Neural progenitor cell (in vitro differentiated cells): ENCODE results near the gene RPL39. TPM values are rescaled to one million over a fixed set of nuclear protein-coding genes. Genes with fewer than 3 reads are reported as not detected.

Experiments
- DNase-seq: peaks from one replicate; pipeline ENCODE4 v3.0.0-alpha.2; 2016; ENCODE audit warnings: low spot score
- H2AFZ ChIP-seq: fragments of 200-600 bp; sonication (generic); replicated peaks from 2 replicates; pipeline ENCODE4 v1.6.1; 2016; ENCODE audit warnings: antibody characterized with exemption
- H3F3A ChIP-seq: fragments of 200-600 bp; sonication (generic); 2 replicates; pipeline ENCODE4 v1.6.1; 2016; ENCODE audit warnings: antibody characterized with exemption, low read depth
- H3K27ac ChIP-seq: fragments of 200-600 bp; sonication (generic); 2 replicates; pipeline ENCODE4 v1.5.1; 2016; ENCODE audit warnings: mild to moderate bottlenecking
- H3K27me3 ChIP-seq: fragments of 200-600 bp; sonication (generic); 2 replicates; pipeline ENCODE4 v1.6.1; 2016; ENCODE audit warnings: mild to moderate bottlenecking, moderate library complexity
- H3K36me3 ChIP-seq: fragments of 200-600 bp; sonication (generic); 2 replicates; pipeline ENCODE4 v1.5.1; 2016
- H3K4me1 ChIP-seq: fragments of 200-600 bp; sonication (generic); 2 replicates; pipeline ENCODE4 v1.6.1; 2016; ENCODE audit warnings: mixed run types
- H3K4me2 ChIP-seq: fragments of 200-600 bp; sonication (generic); 2 replicates; pipeline ENCODE4 v1.6.1; 2016
- H3K4me3 ChIP-seq: fragments of 200-600 bp; sonication (generic); 2 replicates; pipeline ENCODE4 v1.5.1; 2016
- H3K79me2 ChIP-seq: fragments of 200-600 bp; sonication (generic); 2 replicates; pipeline ENCODE4 v1.6.1; 2016; ENCODE audit warnings: low read depth
- H3K9ac ChIP-seq: fragments of 200-600 bp; sonication (generic); 2 replicates; pipeline ENCODE4 v1.6.1; 2016
- H3K9me3 ChIP-seq: fragments of 200-600 bp; sonication (generic); 2 replicates; pipeline ENCODE4 v1.5.1; 2016; ENCODE audit warnings: low read depth
- H4K20me1 ChIP-seq: fragments of 200-600 bp; sonication (generic); 2 replicates; pipeline ENCODE4 v1.6.1; 2016; ENCODE audit warnings: low read depth
- H3K27ac Mint-ChIP-seq: 3 replicates; pipeline ENCODE4 v1.8.0; 2021; ENCODE audit warnings: mixed read lengths
- H3K27me3 Mint-ChIP-seq: 2 replicates; pipeline ENCODE4 v1.8.0; 2022; ENCODE audit warnings: low read depth, mild to moderate bottlenecking, inconsistent platforms, moderate library complexity, mixed read lengths; ENCODE audit not compliant: insufficient read depth
- H3K36me3 Mint-ChIP-seq: 3 replicates; pipeline ENCODE4 v1.8.0; 2021; ENCODE audit warnings: mixed read lengths
- H3K4me1 Mint-ChIP-seq: 3 replicates; pipeline ENCODE4 v1.8.0; 2021; ENCODE audit warnings: mixed read lengths
- H3K4me3 Mint-ChIP-seq: 3 replicates; pipeline ENCODE4 v1.8.0; 2021; ENCODE audit warnings: mild to moderate bottlenecking, moderate library complexity, mixed read lengths
- H3K9me3 Mint-ChIP-seq: 3 replicates; pipeline ENCODE4 v1.8.0; 2020; ENCODE audit warnings: mixed read lengths
- EZH2 ChIP-seq: fragments of 200-600 bp; sonication (generic); IDR thresholded peaks from 2 replicates; pipeline ENCODE4 v1.6.1; 2017; ENCODE audit warnings: antibody characterized with exemption, mild to moderate bottlenecking, moderate library complexity
- EZH2phosphoT487 ChIP-seq: fragments of 200-600 bp; sonication (generic); IDR thresholded peaks from 2 replicates; pipeline ENCODE4 v1.6.1; 2017; ENCODE audit warnings: antibody characterized with exemption
- total RNA-seq: library from RNA; depleted of rRNA; stranded (reverse); fragments of >200 nt; gene quantifications from 2 replicates; pipeline ENCODE4 v1.2.3, GENCODE V29; 2015; ENCODE audit warnings: low replicate concordance
- TF ChIP-seq, protein P1 (sequence below): fragments of 200-600 bp; sonication (generic); IDR thresholded peaks from 2 replicates; pipeline ENCODE4 v1.5.1; 2017; ENCODE audit warnings: antibody characterized with exemption, mild to moderate bottlenecking

The RPL39 gene
- total RNA-seq, 1 donor from 2014 or later = 10,337 TPM

DNA sequence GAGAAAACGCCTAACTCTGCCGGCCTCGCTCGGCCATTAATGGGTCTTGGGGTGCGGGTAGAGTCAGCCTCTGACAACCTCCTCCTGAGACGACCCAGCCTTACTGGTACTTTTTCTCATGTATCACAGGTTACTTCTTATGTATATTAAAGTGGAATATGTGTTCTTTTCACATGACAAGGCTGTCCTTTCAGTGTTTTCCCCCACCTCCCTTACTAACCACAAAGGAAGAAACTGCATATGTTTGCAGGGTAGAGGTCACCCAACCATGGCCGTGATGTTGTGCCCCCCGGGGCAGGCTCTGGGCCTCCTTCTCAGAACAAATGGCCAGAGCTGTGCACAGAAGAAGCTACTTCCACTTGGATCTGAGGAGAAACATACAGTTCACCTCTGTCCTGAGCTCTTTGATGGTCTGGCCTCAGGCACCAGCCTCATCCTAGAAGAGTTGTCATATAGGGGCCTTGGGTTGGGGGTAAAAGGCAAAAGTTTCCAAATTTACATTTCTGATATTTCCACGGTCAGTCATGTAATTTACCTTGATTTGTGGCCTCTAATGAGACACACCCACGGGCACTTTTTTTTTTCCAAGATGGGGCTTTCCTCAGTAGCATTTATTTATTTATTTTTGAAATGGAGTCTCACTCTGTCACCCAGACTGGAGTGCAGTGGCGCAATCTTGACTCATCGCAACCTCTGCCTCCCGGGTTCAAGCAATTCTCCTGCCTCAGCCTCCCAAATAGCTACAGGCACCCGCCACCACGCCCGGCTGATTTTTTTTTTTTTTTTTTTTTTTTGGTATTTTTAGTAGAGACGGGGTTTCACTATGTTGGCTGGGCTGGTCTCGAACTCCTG, 31.2 kb downstream of the RPL39 start:
- H3K9me3 Mint-ChIP-seq = peaks cover 18% of the 10 kb centered on the region
- H3K4me3 Mint-ChIP-seq = no peak overlapping the region
- no peaks in the 10 kb centered on the region for H4K20me1 ChIP-seq
- no peak overlapping the region for H3K4me3 ChIP-seq
- H3K79me2 ChIP-seq = no peaks in the 10 kb centered on the region
- peaks cover 6% of the 10 kb centered on the region for H3F3A ChIP-seq
- no peak overlapping the region for H3K9ac ChIP-seq
- no peaks in the 10 kb centered on the region for H3K36me3 ChIP-seq
- H3K4me1 ChIP-seq = no peaks in the 10 kb centered on the region
- H3K27me3 ChIP-seq = peaks cover 58% of the 10 kb centered on the region
- DNase-seq = no peak
- no peak overlapping the region for H2AFZ ChIP-seq
- H3K36me3 Mint-ChIP-seq = no peaks in the 10 kb centered on the region
- peaks cover 19% of the 10 kb centered on the region for H3K4me1 Mint-ChIP-seq
- TF ChIP-seq EZH2phosphoT487 (no peak), EZH2 (no peak)
- TF ChIP-seq, protein P1, sequence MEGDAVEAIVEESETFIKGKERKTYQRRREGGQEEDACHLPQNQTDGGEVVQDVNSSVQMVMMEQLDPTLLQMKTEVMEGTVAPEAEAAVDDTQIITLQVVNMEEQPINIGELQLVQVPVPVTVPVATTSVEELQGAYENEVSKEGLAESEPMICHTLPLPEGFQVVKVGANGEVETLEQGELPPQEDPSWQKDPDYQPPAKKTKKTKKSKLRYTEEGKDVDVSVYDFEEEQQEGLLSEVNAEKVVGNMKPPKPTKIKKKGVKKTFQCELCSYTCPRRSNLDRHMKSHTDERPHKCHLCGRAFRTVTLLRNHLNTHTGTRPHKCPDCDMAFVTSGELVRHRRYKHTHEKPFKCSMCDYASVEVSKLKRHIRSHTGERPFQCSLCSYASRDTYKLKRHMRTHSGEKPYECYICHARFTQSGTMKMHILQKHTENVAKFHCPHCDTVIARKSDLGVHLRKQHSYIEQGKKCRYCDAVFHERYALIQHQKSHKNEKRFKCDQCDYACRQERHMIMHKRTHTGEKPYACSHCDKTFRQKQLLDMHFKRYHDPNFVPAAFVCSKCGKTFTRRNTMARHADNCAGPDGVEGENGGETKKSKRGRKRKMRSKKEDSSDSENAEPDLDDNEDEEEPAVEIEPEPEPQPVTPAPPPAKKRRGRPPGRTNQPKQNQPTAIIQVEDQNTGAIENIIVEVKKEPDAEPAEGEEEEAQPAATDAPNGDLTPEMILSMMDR = no peak
- H3K27ac ChIP-seq = no peak overlapping the region
- peaks cover 9% of the 10 kb centered on the region for H3K27me3 Mint-ChIP-seq
- no peaks in the 10 kb centered on the region for H3K9me3 ChIP-seq
- no peak overlapping the region for H3K27ac Mint-ChIP-seq
- no peak overlapping the region for H3K4me2 ChIP-seq

DNA sequence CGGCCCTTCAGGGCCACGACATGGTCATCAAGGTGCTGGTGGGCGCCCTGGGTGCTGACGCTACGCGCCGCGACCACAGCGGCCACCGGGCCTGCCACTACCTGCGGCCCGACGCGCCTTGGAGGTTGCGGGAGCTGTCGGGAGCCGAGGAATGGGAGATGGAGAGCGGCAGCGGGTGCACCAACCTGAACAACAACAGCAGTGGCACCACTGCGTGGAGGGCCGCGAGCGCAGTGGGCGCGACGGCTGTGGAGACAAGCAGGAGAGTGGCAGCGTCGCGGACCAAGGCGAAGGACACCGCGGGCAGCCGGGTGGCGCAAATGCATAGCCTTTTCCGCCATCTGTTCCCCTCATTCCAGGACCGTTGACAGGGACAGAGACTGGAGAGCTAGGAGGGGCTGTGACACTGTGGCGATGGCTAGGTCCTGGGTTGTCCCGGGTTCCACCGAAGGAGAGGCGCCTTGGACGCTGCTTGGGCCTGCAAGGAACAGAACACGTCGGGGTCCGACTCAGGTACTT, 32.1 kb downstream of the RPL39 start:
- Histone ChIP-seq H4K20me1 (no peaks in the 10 kb centered on the region), H3K4me1 (no peaks in the 10 kb centered on the region), H3K27me3 (peaks cover 58% of the 10 kb centered on the region), H3K9me3 (no peaks in the 10 kb centered on the region), H3K27ac (no peak overlapping the region), H3F3A (peaks cover 6% of the 10 kb centered on the region), H3K4me3 (peak overlapping the region; percentile 53), H3K79me2 (no peaks in the 10 kb centered on the region), H3K9ac (no peak overlapping the region), H3K36me3 (no peaks in the 10 kb centered on the region), H2AFZ (no peak overlapping the region), H3K4me2 (peak overlapping the region; percentile 75)
- Mint-ChIP-seq H3K9me3 (peaks cover 19% of the 10 kb centered on the region), H3K27me3 (peaks cover 9% of the 10 kb centered on the region), H3K4me1 (peaks cover 19% of the 10 kb centered on the region), H3K27ac (no peak overlapping the region), H3K36me3 (no peaks in the 10 kb centered on the region), H3K4me3 (peak overlapping the region; percentile 62)
- peak; percentile 91 for TF ChIP-seq EZH2phosphoT487
- TF ChIP-seq EZH2 = peak; percentile 91
- TF ChIP-seq, protein P1 = peak; percentile 4
- DNase-seq = peak; percentile 27

DNA sequence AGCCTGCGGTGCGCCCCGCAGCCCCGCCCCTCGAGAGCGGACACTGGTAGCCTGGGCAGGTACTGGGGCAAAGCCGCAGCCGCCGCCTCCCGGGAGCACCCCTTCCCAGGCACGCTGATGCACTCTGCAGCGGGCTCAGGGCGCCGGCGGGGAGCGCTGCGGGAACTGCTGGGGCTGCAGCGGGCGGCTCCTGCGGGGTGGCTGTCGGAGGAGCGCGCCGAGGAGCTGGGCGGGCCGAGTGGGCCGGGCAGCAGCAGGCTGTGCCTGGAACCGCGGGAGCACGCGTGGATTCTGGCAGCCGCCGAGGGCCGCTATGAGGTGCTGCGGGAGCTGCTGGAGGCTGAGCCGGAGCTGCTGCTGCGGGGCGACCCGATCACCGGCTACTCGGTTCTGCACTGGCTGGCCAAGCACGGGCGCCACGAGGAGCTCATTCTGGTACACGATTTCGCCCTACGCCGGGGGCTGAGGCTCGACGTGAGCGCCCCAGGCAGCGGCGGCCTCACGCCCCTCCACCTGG, 32.6 kb downstream of the RPL39 start:
- Mint-ChIP-seq H3K36me3 (no peaks in the 10 kb centered on the region), H3K4me3 (peak overlapping the region; percentile 27), H3K4me1 (peaks cover 19% of the 10 kb centered on the region), H3K9me3 (peaks cover 22% of the 10 kb centered on the region), H3K27ac (no peak overlapping the region), H3K27me3 (peaks cover 9% of the 10 kb centered on the region)
- Histone ChIP-seq H4K20me1 (no peaks in the 10 kb centered on the region), H3K36me3 (no peaks in the 10 kb centered on the region), H3K4me3 (peak overlapping the region; percentile 53), H3K79me2 (no peaks in the 10 kb centered on the region), H3K27ac (no peak overlapping the region), H3K9ac (no peak overlapping the region), H3F3A (peaks cover 6% of the 10 kb centered on the region), H3K4me2 (peak overlapping the region; percentile 75), H3K27me3 (peaks cover 58% of the 10 kb centered on the region), H3K9me3 (no peaks in the 10 kb centered on the region), H3K4me1 (no peaks in the 10 kb centered on the region), H2AFZ (peak overlapping the region; percentile 85)
- DNase-seq = peak; percentile 46
- TF ChIP-seq EZH2phosphoT487 (no peak), EZH2 (no peak)
- TF ChIP-seq, protein P1 = no peak
